Heart left ventricle (tissue), 16 donors: ENCODE results near the gene ADAM29. TPM values are rescaled to one million over a fixed set of nuclear protein-coding genes. Genes with fewer than 3 reads are reported as not detected.

Experiments used
- ATAC-seq, 4 donors: fragments of 200-7000 bp; cut with Tn5 transposase; one replicate each; pipeline ENCODE4 v1.9.1; 2020 to 2022; ENCODE audit warnings: moderate library complexity in 4 of 4, mild to moderate bottlenecking in 3 of 4, moderate number of reproducible peaks in 1 of 4
- DNase-seq, 5 donors: peaks; one replicate each; pipeline ENCODE4 v3.0.0-alpha.2; 2020
- H3K27ac ChIP-seq, 12 donors: fragments of 200-600 bp; sonication (generic) in 4 of 12; one replicate each; pipeline versions ENCODE4 v1.5.0 to v1.8.0; 2016 to 2022; ENCODE audit warnings: mild to moderate bottlenecking in 2 of 12
- H3K27me3 ChIP-seq, 9 donors: fragments of 200-600 bp; sonication (generic) in 2 of 9; one replicate each; pipeline versions ENCODE4 v1.5.1 to v1.8.0; 2016 to 2022; ENCODE audit warnings: mild to moderate bottlenecking in 3 of 9
- H3K36me3 ChIP-seq, 9 donors: fragments of 200-600 bp; sonication (generic) in 2 of 9; one replicate each; pipeline versions ENCODE4 v1.5.0 to v1.8.0; 2018 to 2022; ENCODE audit warnings: mild to moderate bottlenecking in 2 of 9
- H3K4me1 ChIP-seq, 12 donors: fragments of 200-600 bp; sonication (generic) in 4 of 12; one replicate each; pipeline versions ENCODE4 v1.5.0 to v1.8.0; 2016 to 2022; ENCODE audit warnings: mild to moderate bottlenecking in 3 of 12
- H3K4me3 ChIP-seq, 12 donors: fragments of 200-600 bp; sonication (generic) in 4 of 12; one replicate each; pipeline versions ENCODE4 v1.5.0 to v1.8.0; 2017 to 2022; ENCODE audit warnings: mild to moderate bottlenecking in 9 of 12, moderate library complexity in 4 of 12
- H3K9me3 ChIP-seq, 12 donors: fragments of 200-600 bp; sonication (generic) in 4 of 12; one replicate each; pipeline versions ENCODE4 v1.5.0 to v1.8.0; 2016 to 2022; ENCODE audit warnings: mild to moderate bottlenecking in 1 of 12
- CTCF ChIP-seq, 12 donors: fragments of 200-600 bp; sonication (generic) in 4 of 12; IDR thresholded peaks; one replicate each; pipeline versions ENCODE4 v1.5.0 to v1.8.0; 2018 to 2022; ENCODE audit warnings: antibody characterized with exemption in 12 of 12, mild to moderate bottlenecking in 5 of 12
- POLR2A ChIP-seq, 2 donors: fragments of 450-650 bp; IDR thresholded peaks; one replicate each; pipeline ENCODE4 v1.6.1; 2017; ENCODE audit warnings: antibody characterized with exemption in 2 of 2, mild to moderate bottlenecking in 2 of 2, moderate library complexity in 2 of 2
- WGBS, 4 donors: extraction: QIAGEN DNeasy Blood & Tissue Kit in 2 of 4; methylation state at CpG; one replicate each; pipeline versions ENCODE4 v1.1.5 to v1.1.7; 2013 to 2018; 5-methylcytosine and 5-hydroxymethylcytosine counted together
- intact Hi-C, 10 donors: fragments of 100-400 bp; cut with DNase I; formaldehyde crosslinking; loops; one replicate each; pipeline versions ENCODE4 v1.11.1 to v1.14.2; 2022
- polyA plus RNA-seq, 2 donors: library from polyadenylated mRNA; stranded (reverse); fragments of 200-250 nt; gene quantifications; one replicate each; pipeline ENCODE4 v1.2.3, GENCODE V29; 2013
- total RNA-seq, 9 donors: library from RNA; depleted of rRNA in 2 of 9; stranded (reverse); fragments of >200 nt in 2 of 9; fragmentation: NEBNext Ultra II Directional in 3 of 9; extraction: Animal tissue kit (Norgen Biotek cat#: 25700) in 3 of 9; gene quantifications; one replicate each; pipeline versions ENCODE4 v1.1.0 to v1.2.4, GENCODE V29; 2016 to 2023
- donor health status: ischemic (EF 13 %, LVEDD 7.1; RV severe dilation, severe dysfunction).
- donor health status: healthy with polysubstance abuse.
- donor health status: DM: no; HTN: yes; CAD: no.
- donor health status: DM: no; HTN: no; CAD: no.
- donor health status: ischemic (EF 25% LVEDD 6.9; RV normal size, moderate dysfunction).
- donor health status: ischemic (EF 25% LVEDD 5.7; RV mildly dilated, moderate dysfunction).
- donor health status: healthy.
- donor health status: DM: yes; HTN: yes; CAD: no.
- donor health status: ischemic (EF 35%, LVEDD 5.7; RV mildly dilated, moderate dysfunction).
- donor health status: nonischemic (EF 11% LVEDD 7.7; RV severe dilation, severe dysfunction).
- donor health status: DM: yes; HTN: yes; CAD: no.
- donor health status: PGD.
- donor health status: ischemic (EF 29% LVEDD 5.4; RV normal size, mild dysfunction).
- donor health status: nonischemic (EF 23%, LVEDD 6.1; RV moderate dilation, normal function).

Gene ADAM29
- total and polyA plus RNA-seq, 11 donors: not detected

- WGBS, 4 donors: 72 to 78% (median 75%) methylated on average over 5 of the region's 5 CpGs
- no peak for ATAC-seq
- intact Hi-C loops: no loop called here
- Histone ChIP-seq H3K4me3 (no peak overlapping the region), H3K27me3 (no peaks in the 10 kb centered on the region), H3K4me1 (no peaks in the 10 kb centered on the region), H3K9me3 (peaks cover 0 to 6% (median 0%) of the 10 kb centered on the region in 12 donors), H3K36me3 (no peaks in the 10 kb centered on the region), H3K27ac (no peak overlapping the region)
- TF ChIP-seq POLR2A (IDR thresholded peaks at IDR 0.05): no peak
- TF ChIP-seq CTCF (IDR thresholded peaks at IDR 0.05): no peak
- DNase-seq: no peak
These were observed 12.7 kb downstream of the ADAM29 start for GRCh38 chr4:174930895-174931294.

- 0 to 60% (median 45%) methylated on average over 1 of the region's 1 CpG for WGBS, 4 donors
- H3K9me3 ChIP-seq: peaks cover 0 to 6% (median 0%) of the 10 kb centered on the region in 12 donors
- DNase-seq: no peak
- no peak overlapping the region for H3K27ac ChIP-seq
- no peaks in the 10 kb centered on the region for H3K36me3 ChIP-seq
- no peaks in the 10 kb centered on the region for H3K4me1 ChIP-seq
- TF ChIP-seq CTCF (IDR thresholded peaks at IDR 0.05): no peak
- TF ChIP-seq POLR2A (IDR thresholded peaks at IDR 0.05): no peak
- no peak for ATAC-seq
- H3K27me3 ChIP-seq: no peaks in the 10 kb centered on the region
- no peak overlapping the region for H3K4me3 ChIP-seq
- intact Hi-C loops: no loop called here
These were observed 14.9 kb downstream of the ADAM29 start for GRCh38 chr4:174933083-174933482.

DNA sequence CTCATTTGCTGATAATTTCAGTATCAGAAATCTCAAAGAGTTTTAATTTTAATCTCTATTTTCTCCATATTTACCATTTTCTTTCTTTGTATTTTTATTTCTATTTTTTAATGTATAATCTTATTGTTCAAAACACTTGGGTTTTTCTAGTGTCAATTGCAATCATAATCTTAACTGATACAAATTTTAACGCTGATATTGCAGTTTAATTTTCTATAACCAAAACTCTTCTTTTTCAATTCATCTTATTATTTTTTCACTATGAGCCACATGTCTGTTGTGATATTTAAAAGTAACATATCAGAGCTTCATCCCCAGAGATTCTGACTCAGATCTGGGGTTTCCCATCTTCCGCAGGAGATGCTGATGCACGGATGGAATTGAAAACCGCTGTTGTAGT, 16.2 kb downstream of the ADAM29 start:
- H3K4me1 ChIP-seq: no peaks in the 10 kb centered on the region
- intact Hi-C loops: no loop called here
- 86 to 92% (median 88%) methylated on average over 4 of the region's 4 CpGs for WGBS, 4 donors
- no peaks in the 10 kb centered on the region for H3K36me3 ChIP-seq
- peaks cover 0 to 6% (median 0%) of the 10 kb centered on the region in 12 donors for H3K9me3 ChIP-seq
- ATAC-seq (no peak), DNase-seq (no peak)
- no peak overlapping the region for H3K27ac ChIP-seq
- no peaks in the 10 kb centered on the region for H3K27me3 ChIP-seq
- H3K4me3 ChIP-seq: no peak overlapping the region
- no peak for TF ChIP-seq CTCF (IDR thresholded peaks at IDR 0.05)
- TF ChIP-seq POLR2A (IDR thresholded peaks at IDR 0.05): no peak

DNA sequence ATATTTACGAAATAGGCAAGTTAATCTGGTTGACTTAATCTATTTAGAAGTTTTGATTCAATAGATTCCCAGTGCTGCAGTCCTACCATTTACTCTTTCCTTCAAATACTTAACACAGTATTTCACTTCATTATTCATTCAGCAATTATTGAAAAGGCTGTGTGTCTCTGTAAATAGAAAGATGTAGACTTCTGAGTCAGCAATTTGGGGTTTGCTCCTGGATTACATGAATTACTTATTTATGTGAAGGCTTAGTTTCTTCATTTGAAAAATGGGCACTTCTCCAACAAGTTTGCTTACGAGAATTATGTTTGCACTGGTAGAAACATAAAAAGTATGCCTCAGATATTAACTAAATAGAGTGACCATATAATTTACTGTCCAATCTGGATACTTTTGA, 17.4 kb downstream of the ADAM29 start:
- Histone ChIP-seq H3K27me3 (no peaks in the 10 kb centered on the region), H3K4me3 (no peak overlapping the region), H3K9me3 (peaks cover 0 to 6% (median 0%) of the 10 kb centered on the region in 12 donors), H3K4me1 (no peaks in the 10 kb centered on the region), H3K36me3 (no peaks in the 10 kb centered on the region), H3K27ac (no peak overlapping the region)
- TF ChIP-seq CTCF (IDR thresholded peaks at IDR 0.05) (no peak), POLR2A (IDR thresholded peaks at IDR 0.05) (no peak)
- ATAC-seq: no peak
- DNase-seq: no peak
- intact Hi-C loops: no loop called here
- 43 to 59% (median 52%) methylated on average over 2 of the region's 2 CpGs for WGBS, 4 donors
